Loucy (cell line): Measurements from ENCODE around the gene GNAT2.

ENCODE experiments used
- H2AFZ ChIP-seq: fragments of 200-600 bp; sonication (generic); 2 replicates; pipeline ENCODE4 v1.6.0; 2016; ENCODE audit warnings: antibody characterized with exemption, mild to moderate bottlenecking, low read length, moderate library complexity
- H3F3A ChIP-seq: fragments of 200-600 bp; 2 replicates; pipeline ENCODE4 v1.6.0; 2016; ENCODE audit warnings: antibody characterized with exemption, low read depth, mild to moderate bottlenecking
- H3K27me3 ChIP-seq: fragments of 200-600 bp; sonication (generic); 2 replicates; pipeline ENCODE4 v1.6.1; 2014; ENCODE audit warnings: low read length, mild to moderate bottlenecking; ENCODE audit not compliant: insufficient read depth, poor library complexity, severe bottlenecking
- H3K36me3 ChIP-seq: fragments of 200-600 bp; sonication (generic); 2 replicates; pipeline ENCODE4 v1.6.1; 2016; ENCODE audit warnings: low read length; ENCODE audit not compliant: insufficient read depth
- H3K4me1 ChIP-seq: fragments of 200-600 bp; sonication (generic); 2 replicates; pipeline ENCODE4 v1.5.1; 2014; ENCODE audit warnings: low read length, mild to moderate bottlenecking; ENCODE audit not compliant: insufficient read depth, poor library complexity, severe bottlenecking
- H3K4me2 ChIP-seq: fragments of 200-600 bp; sonication (generic); 2 replicates; pipeline ENCODE4 v1.6.0; 2014; ENCODE audit warnings: antibody characterized with exemption, low read length, low read depth, mild to moderate bottlenecking; ENCODE audit not compliant: poor library complexity, severe bottlenecking
- H3K4me3 ChIP-seq: fragments of 200-600 bp; sonication (generic); 2 replicates; pipeline ENCODE4 v1.5.1; 2014; ENCODE audit warnings: low read length, mild to moderate bottlenecking, mixed read lengths; ENCODE audit not compliant: poor library complexity, severe bottlenecking
- H3K79me2 ChIP-seq: fragments of 200-600 bp; sonication (generic); 2 replicates; pipeline ENCODE4 v1.6.1; 2014; ENCODE audit warnings: low read length; ENCODE audit not compliant: insufficient read depth
- H3K9ac ChIP-seq: fragments of 200-600 bp; sonication (generic); 2 replicates; pipeline ENCODE4 v1.6.0; 2014; ENCODE audit warnings: mild to moderate bottlenecking, low read depth, low read length, moderate library complexity; ENCODE audit not compliant: poor library complexity, severe bottlenecking
- H3K9me2 ChIP-seq: fragments of 200-600 bp; sonication (generic); replicated peaks from 2 replicates; pipeline ENCODE4 v1.6.1; 2016; ENCODE audit warnings: low read depth, low read length, mixed read lengths
- H3K9me3 ChIP-seq: fragments of 200-600 bp; sonication (generic); 2 replicates; pipeline ENCODE4 v1.6.1; 2014; ENCODE audit warnings: mild to moderate bottlenecking, antibody characterized with exemption, low read length, low read depth; ENCODE audit not compliant: insufficient read depth
- H4K20me1 ChIP-seq: fragments of 200-600 bp; sonication (generic); 2 replicates; pipeline ENCODE4 v1.6.0; 2014; ENCODE audit warnings: antibody characterized with exemption, low read length, mild to moderate bottlenecking; ENCODE audit not compliant: insufficient read depth, poor library complexity, severe bottlenecking
- CTCF ChIP-seq: fragments of 200-600 bp; sonication (generic); conservative IDR thresholded peaks from 2 replicates; pipeline ENCODE4 v1.5.1; 2014; ENCODE audit warnings: mild to moderate bottlenecking, antibody characterized with exemption, low read length
- EZH2phosphoT487 ChIP-seq: fragments of 200-600 bp; IDR thresholded peaks from 2 replicates; pipeline ENCODE4 v1.6.1; 2018; ENCODE audit warnings: antibody characterized with exemption, mild to moderate bottlenecking, moderate library complexity, borderline replicate concordance

The GNAT2 gene

GRCh38 chr1:109631513-109632505 lies 12.4 kb upstream of the GNAT2 start:
- Histone ChIP-seq H3K36me3 (peaks cover 49% of the 10 kb centered on the region; the same call in 1 of the 2 replicates), H3K9me3 (no peaks in the 10 kb centered on the region)

GRCh38 chr1:109630898-109631512 lies 11.6 kb upstream of the GNAT2 start:
- H3K4me3 ChIP-seq: no peak overlapping the region
- no peak overlapping the region for H3K9ac ChIP-seq
- H3F3A ChIP-seq: no peaks in the 10 kb centered on the region
- TF ChIP-seq CTCF: no peak
- TF ChIP-seq EZH2phosphoT487: no peak
- H3K27me3 ChIP-seq: no peaks in the 10 kb centered on the region
- H3K9me2 ChIP-seq: no peaks in the 10 kb centered on the region
- no peaks in the 10 kb centered on the region for H4K20me1 ChIP-seq
- no peaks in the 10 kb centered on the region for H3K4me1 ChIP-seq
- H2AFZ ChIP-seq: no peak overlapping the region
- peaks cover 57% of the 10 kb centered on the region; the same call in 1 of the 2 replicates for H3K36me3 ChIP-seq
- peaks cover 5% of the 10 kb centered on the region; the same call in 1 of the 2 replicates for H3K79me2 ChIP-seq
- no peak overlapping the region for H3K4me2 ChIP-seq
- H3K9me3 ChIP-seq: no peaks in the 10 kb centered on the region

More at GRCh38 chr1:109631513-109632505, 12.4 kb upstream of the GNAT2 start:
- Histone ChIP-seq H3K9ac (no peak overlapping the region), H3K9me2 (no peaks in the 10 kb centered on the region), H3K27me3 (no peaks in the 10 kb centered on the region), H3K4me3 (no peak overlapping the region), H3K4me2 (no peak overlapping the region), H4K20me1 (no peaks in the 10 kb centered on the region), H2AFZ (no peak overlapping the region), H3K4me1 (no peaks in the 10 kb centered on the region), H3F3A (no peaks in the 10 kb centered on the region), H3K79me2 (no peaks in the 10 kb centered on the region)
- TF ChIP-seq CTCF (no peak), EZH2phosphoT487 (no peak)

GRCh38 chr1:109630081-109630897 lies 10.9 kb upstream of the GNAT2 start:
- Histone ChIP-seq H2AFZ (no peak overlapping the region), H3K4me3 (no peak overlapping the region), H3K36me3 (peaks cover 58% of the 10 kb centered on the region; the same call in 1 of the 2 replicates), H3K9ac (no peak overlapping the region), H3K9me2 (no peaks in the 10 kb centered on the region), H3K4me2 (no peak overlapping the region), H3K9me3 (no peaks in the 10 kb centered on the region), H3F3A (no peaks in the 10 kb centered on the region), H3K79me2 (peaks cover 12% of the 10 kb centered on the region; the same call in 1 of the 2 replicates), H4K20me1 (peaks cover under 1% of the 10 kb centered on the region), H3K4me1 (no peaks in the 10 kb centered on the region), H3K27me3 (no peaks in the 10 kb centered on the region)
- TF ChIP-seq CTCF (no peak), EZH2phosphoT487 (no peak)
